Pancreas (tissue), 10 donors: ENCODE results near the gene GBP5. TPM values are rescaled to one million over a fixed set of nuclear protein-coding genes. Genes with fewer than 3 reads are reported as not detected.

Experiments
- ATAC-seq, 4 donors: fragments of 200-7000 bp; cut with Tn5 transposase; one replicate each; pipeline versions ENCODE4 v1.8.0 to v1.9.1; 2020; ENCODE audit warnings: mild to moderate bottlenecking in 4 of 4, moderate library complexity in 4 of 4
- DNase-seq, 6 donors: peaks; one replicate each; pipeline ENCODE4 v3.0.0-alpha.2; 2020
- FAIRE-seq: peaks from 2 replicates; lab custom pipeline; 2012; peaks lifted over from hg19 to GRCh38; lab: Jason Lieb, UNC
- H3K27ac ChIP-seq, 4 donors: fragments of 200-600 bp; sonication (generic); 1 replicate in 3 of 4; 2 replicates in 1 of 4; pipeline versions ENCODE4 v1.5.0 to v1.8.0; 2020
- H3K27me3 ChIP-seq, 4 donors: fragments of 200-600 bp; one replicate each; pipeline ENCODE4 v1.8.0; 2021
- H3K36me3 ChIP-seq, 3 donors: fragments of 200-600 bp; sonication (generic) in 1 of 3; one replicate each; pipeline versions ENCODE4 v1.5.0 to v1.8.0; 2020 to 2021
- H3K4me1 ChIP-seq, 3 donors: fragments of 200-600 bp; one replicate each; pipeline ENCODE4 v1.8.0; 2021
- H3K4me3 ChIP-seq, 4 donors: fragments of 200-600 bp; sonication (generic) in 2 of 4; one replicate each; pipeline versions ENCODE4 v1.5.0 to v1.8.0; 2020 to 2021
- H3K9me3 ChIP-seq, 4 donors: fragments of 200-600 bp; one replicate each; pipeline ENCODE4 v1.8.0; 2021
- CTCF ChIP-seq, 4 donors: fragments of 200-600 bp; sonication (generic) in 3 of 4; IDR thresholded peaks; one replicate each; pipeline versions ENCODE4 v1.5.0 to v1.8.0; 2021; ENCODE audit warnings: antibody characterized with exemption in 4 of 4
- WGBS, 2 donors: extraction: QIAGEN DNeasy Blood & Tissue Kit; methylation state at CpG; one replicate each; pipeline ENCODE4 v1.1.7; 2013; 5-methylcytosine and 5-hydroxymethylcytosine counted together
- intact Hi-C, 3 donors: fragments of 100-400 bp; cut with DNase I; formaldehyde crosslinking; loops; one replicate each; pipeline versions ENCODE4 v1.11.1 to v1.14.2; 2022
- polyA plus RNA-seq, 2 donors: library from polyadenylated mRNA; stranded (reverse); fragments of 200-250 nt; gene quantifications; one replicate each; pipeline ENCODE4 v1.2.3, GENCODE V29; 2013
- total RNA-seq, 6 donors: library from RNA; stranded (reverse); fragmentation: NEBNext Ultra II Directional in 4 of 6; extraction: Animal tissue kit (Norgen Biotek cat#: 25700) in 4 of 6; gene quantifications; one replicate each; pipeline versions ENCODE4 v1.2.1 to v1.2.4, GENCODE V29; 2021 to 2023
- donor health status: healthy with polysubstance abuse.
- donor health status: DM: no; HTN: no; CAD: no; lungs with moderate emphysema.
- donor health status: DM: no; HTN: no; CAD: no.
- donor health status: control.
- donor health status: control.
- donor health status: Bipolar disorder and iron deficiency.
- donor health status: DM: yes; HTN: yes; CAD: no.
- donor health status: DM: no; HTN: no; CAD: no.
- donor health status: DM: no; HTN: no; CAD: no.
- donor health status: DM: yes; HTN: yes; CAD: no.

GBP5 gene
- total and polyA plus RNA-seq, 8 donors, result 0.16 to 1.4 (median 0.42) TPM

- no peak overlapping the region for H3K4me3 ChIP-seq
- H3K9me3 ChIP-seq, result no peaks in the 10 kb centered on the region
- 86 to 88% methylated on average over 11 to 13 of the region's 13 CpGs for WGBS, 2 donors
- ATAC-seq (no peak), DNase-seq (peak in 3 of 6 donors; percentile 15 to 63 (median 18)), FAIRE-seq (no peak)
- H3K36me3 ChIP-seq, result no peaks in the 10 kb centered on the region
- no peaks in the 10 kb centered on the region for H3K27me3 ChIP-seq
- intact Hi-C loops, result no loop called here
- TF ChIP-seq CTCF (IDR thresholded peaks at IDR 0.05), result no peak
- no peak overlapping the region for H3K27ac ChIP-seq
- H3K4me1 ChIP-seq, result no peaks in the 10 kb centered on the region
Measured at GRCh38 chr1:89273324-89273778, 691 bp upstream of the GBP5 start.

- 66 to 75% methylated on average over 3 of the region's 3 CpGs for WGBS, 2 donors
Measured at GRCh38 chr1:89271341-89272015, 1.2 kb downstream of the GBP5 start.

GRCh38 chr1:89270423-89270822, 2.2 kb downstream of the GBP5 start:
- DNase-seq (no peak), ATAC-seq (no peak), FAIRE-seq (no peak)
- H3K4me3 ChIP-seq, result no peak overlapping the region
- intact Hi-C loops, result no loop called here
- 84 to 100% methylated on average over 1 of the region's 1 CpG for WGBS, 2 donors
- no peak overlapping the region for H3K27ac ChIP-seq
- H3K36me3 ChIP-seq, result no peaks in the 10 kb centered on the region
- H3K27me3 ChIP-seq, result no peaks in the 10 kb centered on the region
- no peaks in the 10 kb centered on the region for H3K4me1 ChIP-seq
- H3K9me3 ChIP-seq, result no peaks in the 10 kb centered on the region
- TF ChIP-seq CTCF (IDR thresholded peaks at IDR 0.05), result no peak

More at GRCh38 chr1:89271341-89272015, 1.2 kb downstream of the GBP5 start:
- Histone ChIP-seq H3K27ac (no peak overlapping the region), H3K36me3 (no peaks in the 10 kb centered on the region), H3K4me3 (no peak overlapping the region), H3K9me3 (no peaks in the 10 kb centered on the region), H3K4me1 (no peaks in the 10 kb centered on the region), H3K27me3 (no peaks in the 10 kb centered on the region)
- DNase-seq (no peak), ATAC-seq (peak in 1 of 4 donors; percentile 31), FAIRE-seq (no peak)
- TF ChIP-seq CTCF (IDR thresholded peaks at IDR 0.05), result no peak
- intact Hi-C loops, result no loop called here

GRCh38 chr1:89269277-89269676, 3.4 kb downstream of the GBP5 start:
- no peak for FAIRE-seq
- ATAC-seq, result no peak
- Histone ChIP-seq H3K4me3 (no peak overlapping the region), H3K27ac (no peak overlapping the region), H3K27me3 (no peaks in the 10 kb centered on the region), H3K4me1 (no peaks in the 10 kb centered on the region), H3K9me3 (no peaks in the 10 kb centered on the region), H3K36me3 (no peaks in the 10 kb centered on the region)
- TF ChIP-seq CTCF (IDR thresholded peaks at IDR 0.05), result no peak
- intact Hi-C loops, result no loop called here
- no peak for DNase-seq
- WGBS, 2 donors, result 86% methylated on average over 5 of the region's 5 CpGs

- intact Hi-C loops, result no loop called here
- H3K27ac ChIP-seq, result no peak overlapping the region
- ATAC-seq (peak in 2 of 4 donors; percentile 12 to 13), DNase-seq (no peak), FAIRE-seq (no peak)
- 47 to 53% methylated on average over 2 of the region's 2 CpGs for WGBS, 2 donors
- H3K9me3 ChIP-seq, result no peaks in the 10 kb centered on the region
- no peaks in the 10 kb centered on the region for H3K27me3 ChIP-seq
- no peak overlapping the region for H3K4me3 ChIP-seq
- H3K4me1 ChIP-seq, result no peaks in the 10 kb centered on the region
- no peak for TF ChIP-seq CTCF (IDR thresholded peaks at IDR 0.05)
- H3K36me3 ChIP-seq, result no peaks in the 10 kb centered on the region
Measured at GRCh38 chr1:89262643-89263042, 10.0 kb downstream of the GBP5 start.
